A549 (cell line): ENCODE measurements around the gene PSMA2. TPM values are rescaled to one million over a fixed set of nuclear protein-coding genes. Genes with fewer than 3 reads are reported as not detected.

Source experiments
- ATAC-seq, 2 experiments: fragments of 200-7000 bp in 1 of 2; fragments of >200 bp in 1 of 2; cut with Nextera tagmentation in 1 of 2; cut with Tn5 transposase in 1 of 2; 3 replicates each; pipeline versions ENCODE4 v1.8.0 to v1.9.1; 2018 to 2020; ENCODE audit warnings: mild to moderate bottlenecking in 1 of 2, moderate library complexity in 1 of 2
- CTCF ChIA-PET: fragments of 300-600 bp; sonication (Branson Sonifier 250); formaldehyde crosslinking; extraction: SDS; loops from one replicate; lab custom pipeline; 2021; ENCODE audit warnings: antibody characterized with exemption, inconsistent platforms; lab: Yijun Ruan, JAX
- POLR2A ChIA-PET: fragments of 350-600 bp; formaldehyde crosslinking; extraction: SDS; loops from one replicate; lab custom pipeline; 2021; ENCODE audit warnings: antibody characterized with exemption, inconsistent platforms; lab: Yijun Ruan, JAX
- DNase-seq, 2 experiments: peaks; one replicate each; pipeline versions ENCODE4 v3.0.0 to v3.0.0-alpha.2; 2011 to 2016; ENCODE audit warnings: low read depth in 1 of 2, low spot score in 1 of 2
- FAIRE-seq: peaks from 2 replicates; lab custom pipeline; 2011; peaks lifted over from hg19 to GRCh38; lab: Jason Lieb, UNC
- H3K27ac ChIP-seq, 2 experiments: fragments of >200 bp; sonication (Bioruptor Twin); formaldehyde crosslinking; 3 replicates each; pipeline ENCODE4 v1.5.1; 2016 to 2017
- H3K4me1 ChIP-seq: fragments of >200 bp; sonication (Bioruptor Twin); formaldehyde crosslinking; 3 replicates; pipeline ENCODE4 v1.6.1; 2016
- H3K4me2 ChIP-seq: fragments of >200 bp; sonication (Bioruptor Twin); formaldehyde crosslinking; 3 replicates; pipeline ENCODE4 v1.6.1; 2016
- H3K4me3 ChIP-seq: fragments of >200 bp; sonication (Bioruptor Twin); formaldehyde crosslinking; 3 replicates; pipeline ENCODE4 v1.5.1; 2016
- H3K9me3 ChIP-seq: fragments of >200 bp; sonication (Bioruptor Twin); formaldehyde crosslinking; 3 replicates; pipeline ENCODE4 v1.6.1; 2016
- BHLHE40 ChIP-seq: IDR thresholded peaks from 2 replicates; pipeline ENCODE4 v1.6.1; 2012; ENCODE audit warnings: low read depth, low read length, inconsistent platforms
- CBX2 ChIP-seq: fragments of 200-600 bp; sonication (generic); IDR thresholded peaks from 2 replicates; pipeline ENCODE4 v1.6.1; 2016; ENCODE audit warnings: low read depth, mild to moderate bottlenecking, borderline replicate concordance
- CBX8 ChIP-seq: fragments of 200-600 bp; sonication (generic); IDR thresholded peaks from 2 replicates; pipeline ENCODE4 v1.6.1; 2016
- CEBPB ChIP-seq, 2 experiments: fragments of >200 bp in 1 of 2; sonication (Bioruptor Twin) in 1 of 2; formaldehyde crosslinking in 1 of 2; IDR thresholded peaks; 2 replicates each; pipeline ENCODE4 v1.6.1; 2012 to 2016
- CHD2 ChIP-seq: fragments of 150-350 bp; IDR thresholded peaks from 2 replicates; pipeline ENCODE4 v1.6.1; 2014; ENCODE audit warnings: low read length; ENCODE audit not compliant: partially characterized antibody
- CHD4 ChIP-seq: fragments of 200-600 bp; sonication (generic); IDR thresholded peaks from 2 replicates; pipeline ENCODE4 v1.6.1; 2016; ENCODE audit warnings: antibody characterized with exemption, mild to moderate bottlenecking, borderline replicate concordance
- EP300 ChIP-seq, 2 experiments: fragments of >200 bp; sonication (Bioruptor Twin); formaldehyde crosslinking; IDR thresholded peaks; 2 replicates in 1 of 2; 3 replicates in 1 of 2; pipeline ENCODE4 v1.6.1; 2016 to 2017
- ESRRA ChIP-seq: fragments of 150-350 bp; IDR thresholded peaks from 2 replicates; pipeline ENCODE4 v1.6.1; 2014; ENCODE audit warnings: mild to moderate bottlenecking, low read length, borderline replicate concordance
- FOSL2 ChIP-seq, 2 experiments: fragments of 450-650 bp in 1 of 2; fragments of >200 bp in 1 of 2; sonication (Bioruptor Twin) in 1 of 2; formaldehyde crosslinking; IDR thresholded peaks; 2 replicates each; pipeline versions ENCODE4 v1.5.0 to v1.6.1; 2016 to 2020; ENCODE audit warnings: mild to moderate bottlenecking in 1 of 2, moderate library complexity in 1 of 2
- GATA3 ChIP-seq: IDR thresholded peaks from 2 replicates; pipeline ENCODE4 v1.6.1; 2012; ENCODE audit warnings: borderline replicate concordance
- JUN ChIP-seq, 2 experiments: fragments of >200 bp; sonication (Bioruptor Twin); formaldehyde crosslinking; IDR thresholded peaks; 2 replicates in 1 of 2; 3 replicates in 1 of 2; pipeline ENCODE4 v1.6.1; 2016 to 2017
- JUNB ChIP-seq: fragments of >200 bp; sonication (Bioruptor Twin); formaldehyde crosslinking; IDR thresholded peaks from 2 replicates; pipeline ENCODE4 v1.6.1; 2016
- MAZ ChIP-seq: fragments of 150-350 bp; IDR thresholded peaks from 2 replicates; pipeline ENCODE4 v1.6.1; 2014; ENCODE audit warnings: antibody characterized with exemption, low read depth, low read length, borderline replicate concordance
- NFE2L2 ChIP-seq: fragments of 150-350 bp; conservative IDR thresholded peaks from 2 replicates; pipeline ENCODE4 v1.6.1; 2014; ENCODE audit warnings: low read length
- NR3C1 ChIP-seq: fragments of >200 bp; sonication (Bioruptor Twin); formaldehyde crosslinking; IDR thresholded peaks from 3 replicates; pipeline ENCODE4 v1.6.1; 2017
- POLR2A ChIP-seq: IDR thresholded peaks from 2 replicates; pipeline ENCODE4 v1.6.1; 2012; ENCODE audit warnings: mild to moderate bottlenecking, low read length
- POLR2AphosphoS2 ChIP-seq: conservative IDR thresholded peaks from 2 replicates; pipeline ENCODE4 v1.6.1; 2012; ENCODE audit warnings: low read length, improper control_type of control experiment, inconsistent platforms
- RFX5 ChIP-seq: fragments of 450-650 bp; IDR thresholded peaks from 2 replicates; pipeline ENCODE4 v1.7.1; 2014; ENCODE audit warnings: antibody characterized with exemption, mild to moderate bottlenecking, moderate library complexity
- SMC3 ChIP-seq: fragments of >200 bp; sonication (Bioruptor Twin); formaldehyde crosslinking; IDR thresholded peaks from 3 replicates; pipeline ENCODE4 v1.6.1; 2018; ENCODE audit warnings: inconsistent platforms
- TP53 ChIP-seq: fragments of 250-450 bp; sonication (Bioruptor Pico); IDR thresholded peaks from 2 replicates; pipeline ENCODE4 v1.5.0; 2021; ENCODE audit warnings: mild to moderate bottlenecking, moderate library complexity
- ZC3H11A ChIP-seq: fragments of 450-650 bp; IDR thresholded peaks from 2 replicates; pipeline ENCODE4 v1.6.1; 2014; ENCODE audit warnings: antibody characterized with exemption, mild to moderate bottlenecking
- ZSCAN20 ChIP-seq: fragments of 250-450 bp; sonication (Bioruptor Pico); IDR thresholded peaks from 2 replicates; pipeline ENCODE4 v1.8.0; 2022; ENCODE audit warnings: mild to moderate bottlenecking, moderate library complexity
- WGBS: methylation state at CpG from one replicate; pipeline ENCODE4 v1.1.6; 2017; ENCODE audit errors: missing lambda C conversion rate; 5-methylcytosine and 5-hydroxymethylcytosine counted together
- polyA plus RNA-seq, 4 experiments: library from polyadenylated mRNA; depleted of rRNA in 3 of 4; stranded (reverse); fragments of >200 nt; fragmentation: RNase III in 1 of 4; extraction: RNeasy Plus Mini Kit Qiagen cat#74134 plus additional on column Dnase treatment in 1 of 4; gene quantifications; 2 replicates in 3 of 4; 3 replicates in 1 of 4; pipeline ENCODE4 v1.2.3, GENCODE V29; 2011 to 2017
- TF ChIP-seq, protein P1 (sequence below): fragments of 150-350 bp; IDR thresholded peaks from 2 replicates; pipeline ENCODE4 v1.6.1; 2014; ENCODE audit warnings: low read depth, mild to moderate bottlenecking, low read length
- TF ChIP-seq, protein P2 (sequence below): fragments of 250-450 bp; sonication (Bioruptor Pico); IDR thresholded peaks from 2 replicates; pipeline ENCODE4 v1.5.0; 2021; ENCODE audit warnings: mild to moderate bottlenecking, moderate library complexity, borderline replicate concordance
- TF ChIP-seq, protein P3 (sequence below): fragments of >200 bp; sonication (Bioruptor Twin); formaldehyde crosslinking; IDR thresholded peaks from 3 replicates; pipeline ENCODE4 v1.6.1; 2016
- TF ChIP-seq, protein P4 (sequence below): fragments of 250-450 bp; sonication (Bioruptor Pico); IDR thresholded peaks from 2 replicates; pipeline ENCODE4 v1.5.0; 2020; ENCODE audit warnings: low read depth, mild to moderate bottlenecking, moderate library complexity
- TF ChIP-seq, protein P5 (sequence below): fragments of 450-650 bp; IDR thresholded peaks from 2 replicates; pipeline ENCODE4 v1.6.1; 2014; ENCODE audit warnings: antibody characterized with exemption

The PSMA2 gene
- polyA plus RNA-seq, 2 of the 4 experiments (the other 2 are of a cell fraction) = 188 to 324 TPM

DNA sequence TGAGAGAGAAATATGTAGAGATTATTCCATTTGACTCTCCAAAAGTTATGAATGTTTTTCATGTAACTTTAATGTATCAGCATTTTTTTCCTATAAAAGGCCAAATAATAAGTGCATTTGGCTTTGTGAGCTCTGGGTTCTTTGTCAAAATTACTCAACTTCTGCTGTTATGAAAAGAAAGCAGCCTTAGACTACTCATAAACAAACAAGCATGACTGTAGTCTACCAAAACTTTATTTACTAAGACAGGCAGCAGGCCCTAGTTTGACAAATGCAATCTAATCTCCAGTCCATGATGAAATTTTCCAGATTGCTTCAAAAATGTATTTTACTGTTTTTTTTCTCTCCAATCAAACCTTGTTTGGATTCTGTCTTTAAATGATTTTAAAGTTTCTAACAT lies 46.5 kb upstream of the PSMA2 start:
- H3K9me3 ChIP-seq = no peaks in the 10 kb centered on the region
- ATAC-seq = no peak
- TF ChIP-seq, protein P1, sequence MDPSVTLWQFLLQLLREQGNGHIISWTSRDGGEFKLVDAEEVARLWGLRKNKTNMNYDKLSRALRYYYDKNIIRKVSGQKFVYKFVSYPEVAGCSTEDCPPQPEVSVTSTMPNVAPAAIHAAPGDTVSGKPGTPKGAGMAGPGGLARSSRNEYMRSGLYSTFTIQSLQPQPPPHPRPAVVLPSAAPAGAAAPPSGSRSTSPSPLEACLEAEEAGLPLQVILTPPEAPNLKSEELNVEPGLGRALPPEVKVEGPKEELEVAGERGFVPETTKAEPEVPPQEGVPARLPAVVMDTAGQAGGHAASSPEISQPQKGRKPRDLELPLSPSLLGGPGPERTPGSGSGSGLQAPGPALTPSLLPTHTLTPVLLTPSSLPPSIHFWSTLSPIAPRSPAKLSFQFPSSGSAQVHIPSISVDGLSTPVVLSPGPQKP = no peak
- TF ChIP-seq BHLHE40 = no peak
- TF ChIP-seq ZC3H11A = no peak
- no peak for TF ChIP-seq CHD2
- TF ChIP-seq CHD4 = no peak
- TF ChIP-seq TP53 (CRISPR knock-in tag) = no peak
- no peak for TF ChIP-seq NFE2L2
- no peak for TF ChIP-seq POLR2AphosphoS2
- no peak for TF ChIP-seq MAZ
- TF ChIP-seq CBX2 = no peak
- TF ChIP-seq GATA3 = no peak
- TF ChIP-seq ZSCAN20 (CRISPR knock-in tag) = no peak
- TF ChIP-seq, all 56 proteins: peak for 0
- ChIA-PET CTCF (interaction anchor here (0.8 to 3.1 kb wide), 2 partner anchors 12 to 37 kb away, joined by 4 to 13 read pairs; no protein-coding TSS in a partner anchor), POLR2A (no interaction called here)
- Histone ChIP-seq H3K4me1 (peaks cover 2% of the 10 kb centered on the region; the same call in 2 of the 3 replicates), H3K4me2 (no peak overlapping the region), H3K4me3 (no peak overlapping the region), H3K27ac (no peak overlapping the region)
- FAIRE-seq (no peak), DNase-seq (no peak)

DNA sequence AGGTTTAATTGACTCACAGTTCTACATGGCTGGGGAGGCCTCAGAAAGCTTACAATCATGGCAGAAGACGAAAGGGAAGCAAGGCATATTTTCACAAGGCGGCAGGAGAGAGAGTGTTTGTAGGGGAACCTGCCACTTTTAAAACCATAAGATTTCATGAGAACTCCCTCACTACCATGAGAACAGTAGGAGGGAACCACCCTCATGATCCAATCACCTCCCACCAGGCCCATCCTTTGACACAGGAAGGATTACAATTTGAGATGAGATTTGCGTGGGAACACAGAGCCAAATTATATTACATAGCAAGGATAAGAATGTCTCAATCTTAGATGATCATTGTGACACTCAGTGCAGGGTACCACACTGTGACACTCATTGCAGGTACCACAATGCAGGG lies 44.4 kb upstream of the PSMA2 start:
- FAIRE-seq (no peak), DNase-seq (no peak), ATAC-seq (no peak)
- H3K27ac ChIP-seq = no peak overlapping the region
- WGBS = 76% methylated on average over 3 of the region's 3 CpGs
- ChIA-PET POLR2A (no interaction called here), CTCF (interaction anchor here (3.1 kb wide), 1 partner anchor 35 kb away, joined by 13 read pairs; no protein-coding TSS in a partner anchor)
- no peak overlapping the region for H3K4me2 ChIP-seq
- TF ChIP-seq NR3C1 (no peak), RFX5 (no peak), JUNB (no peak), SMC3 (no peak), CBX8 (no peak), POLR2A (no peak)
- TF ChIP-seq, protein P2, sequence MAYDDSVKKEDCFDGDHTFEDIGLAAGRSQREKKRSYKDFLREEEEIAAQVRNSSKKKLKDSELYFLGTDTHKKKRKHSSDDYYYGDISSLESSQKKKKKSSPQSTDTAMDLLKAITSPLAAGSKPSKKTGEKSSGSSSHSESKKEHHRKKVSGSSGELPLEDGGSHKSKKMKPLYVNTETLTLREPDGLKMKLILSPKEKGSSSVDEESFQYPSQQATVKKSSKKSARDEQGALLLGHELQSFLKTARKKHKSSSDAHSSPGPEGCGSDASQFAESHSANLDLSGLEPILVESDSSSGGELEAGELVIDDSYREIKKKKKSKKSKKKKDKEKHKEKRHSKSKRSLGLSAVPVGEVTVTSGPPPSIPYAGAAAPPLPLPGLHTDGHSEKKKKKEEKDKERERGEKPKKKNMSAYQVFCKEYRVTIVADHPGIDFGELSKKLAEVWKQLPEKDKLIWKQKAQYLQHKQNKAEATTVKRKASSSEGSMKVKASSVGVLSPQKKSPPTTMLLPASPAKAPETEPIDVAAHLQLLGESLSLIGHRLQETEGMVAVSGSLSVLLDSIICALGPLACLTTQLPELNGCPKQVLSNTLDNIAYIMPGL (CRISPR knock-in tag) = no peak
- no peaks in the 10 kb centered on the region for H3K9me3 ChIP-seq
- peaks cover 16% of the 10 kb centered on the region for H3K4me1 ChIP-seq
- no peak overlapping the region for H3K4me3 ChIP-seq

DNA sequence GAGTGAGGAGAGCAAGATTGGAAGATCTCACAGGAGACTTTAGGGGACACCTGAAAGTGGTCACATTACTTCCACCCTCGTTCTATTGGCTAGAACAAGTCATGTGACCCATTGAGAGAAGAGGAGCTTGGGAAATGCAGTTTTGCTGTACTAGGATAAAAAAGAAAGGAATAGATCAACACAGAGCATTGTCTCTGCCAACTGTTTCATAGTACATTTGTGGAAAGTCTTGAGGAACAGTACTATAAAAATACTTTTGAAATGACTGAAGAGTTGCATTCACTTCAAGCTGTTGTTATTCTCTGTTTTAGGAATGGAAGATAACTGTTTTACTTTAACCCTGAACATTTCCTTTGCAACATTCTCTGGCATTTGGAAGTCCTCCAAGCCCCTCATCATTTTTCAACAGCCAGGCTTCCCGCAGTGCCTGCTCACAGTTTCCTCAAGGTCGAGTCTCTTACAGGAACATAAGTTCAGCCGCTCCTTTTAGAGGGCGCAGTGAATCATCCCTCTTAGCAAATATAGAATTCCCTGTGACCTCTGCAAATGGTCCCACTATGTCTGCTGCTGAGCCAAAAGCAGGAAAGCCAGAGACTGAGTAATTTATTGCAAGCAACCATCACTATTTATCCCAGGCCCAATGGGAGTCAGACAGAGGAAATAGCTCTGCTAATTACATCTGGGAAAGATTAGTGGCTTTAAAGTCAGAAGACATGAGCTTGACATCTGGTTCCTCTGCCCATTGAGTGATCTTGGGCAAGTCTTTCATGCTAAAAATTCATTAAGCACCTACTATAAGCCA lies 40.9 kb upstream of the PSMA2 start:
- CTCF ChIA-PET = interaction anchor here (1.1 to 1.7 kb wide), 2 partner anchors 31 to 749 kb away, joined by 3 to 7 read pairs; no protein-coding TSS in a partner anchor
- peaks cover 16% of the 10 kb centered on the region for H3K4me1 ChIP-seq
- POLR2A ChIA-PET = interaction anchor here (0.5 kb wide), 1 partner anchor 820 kb away, joined by 3 read pairs; no protein-coding TSS in a partner anchor
- FAIRE-seq (no peak), ATAC-seq (peak; percentile 94 to 95), DNase-seq (peak; percentile 48 to 76)
- 0 out of 3 replicates have a peak, but pooled peaks cover 6% of the 10 kb centered on the region for H3K9me3 ChIP-seq
- H3K4me3 ChIP-seq = no peak overlapping the region; the same call in 2 of the 3 replicates
- peak overlapping the region; percentile 76 for H3K4me2 ChIP-seq
- peak overlapping the region; percentile 63 to 75 for H3K27ac ChIP-seq
- 8% methylated on average over 5 of the region's 5 CpGs for WGBS
- TF ChIP-seq, protein P3, sequence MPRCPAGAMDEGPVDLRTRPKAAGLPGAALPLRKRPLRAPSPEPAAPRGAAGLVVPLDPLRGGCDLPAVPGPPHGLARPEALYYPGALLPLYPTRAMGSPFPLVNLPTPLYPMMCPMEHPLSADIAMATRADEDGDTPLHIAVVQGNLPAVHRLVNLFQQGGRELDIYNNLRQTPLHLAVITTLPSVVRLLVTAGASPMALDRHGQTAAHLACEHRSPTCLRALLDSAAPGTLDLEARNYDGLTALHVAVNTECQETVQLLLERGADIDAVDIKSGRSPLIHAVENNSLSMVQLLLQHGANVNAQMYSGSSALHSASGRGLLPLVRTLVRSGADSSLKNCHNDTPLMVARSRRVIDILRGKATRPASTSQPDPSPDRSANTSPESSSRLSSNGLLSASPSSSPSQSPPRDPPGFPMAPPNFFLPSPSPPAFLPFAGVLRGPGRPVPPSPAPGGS = 0 out of 3 replicates have a peak, but pooled peaks have one; percentile 8
- TF ChIP-seq, protein P4, sequence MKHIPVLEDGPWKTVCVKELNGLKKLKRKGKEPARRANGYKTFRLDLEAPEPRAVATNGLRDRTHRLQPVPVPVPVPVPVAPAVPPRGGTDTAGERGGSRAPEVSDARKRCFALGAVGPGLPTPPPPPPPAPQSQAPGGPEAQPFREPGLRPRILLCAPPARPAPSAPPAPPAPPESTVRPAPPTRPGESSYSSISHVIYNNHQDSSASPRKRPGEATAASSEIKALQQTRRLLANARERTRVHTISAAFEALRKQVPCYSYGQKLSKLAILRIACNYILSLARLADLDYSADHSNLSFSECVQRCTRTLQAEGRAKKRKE (CRISPR knock-in tag) = no peak
- 0 out of 5 replicates have a peak, but pooled peaks of 1 of the 2 experiments have one; percentile 37 for TF ChIP-seq JUN (IDR thresholded peaks at IDR 0.05)
- TF ChIP-seq FOSL2 (IDR thresholded peaks at IDR 0.05) = peak; percentile 25; the same call in 1 of the 2 replicates
- peak; percentile 50 for TF ChIP-seq FOSL2 (CRISPR knock-in tag; IDR thresholded peaks at IDR 0.05)
- TF ChIP-seq EP300 (IDR thresholded peaks at IDR 0.05) = peak in 1 of 2 experiments; percentile 47; a peak in 1 of 5 replicates
- TF ChIP-seq, protein P5, sequence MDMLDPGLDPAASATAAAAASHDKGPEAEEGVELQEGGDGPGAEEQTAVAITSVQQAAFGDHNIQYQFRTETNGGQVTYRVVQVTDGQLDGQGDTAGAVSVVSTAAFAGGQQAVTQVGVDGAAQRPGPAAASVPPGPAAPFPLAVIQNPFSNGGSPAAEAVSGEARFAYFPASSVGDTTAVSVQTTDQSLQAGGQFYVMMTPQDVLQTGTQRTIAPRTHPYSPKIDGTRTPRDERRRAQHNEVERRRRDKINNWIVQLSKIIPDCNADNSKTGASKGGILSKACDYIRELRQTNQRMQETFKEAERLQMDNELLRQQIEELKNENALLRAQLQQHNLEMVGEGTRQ = peak; percentile 92
- TF ChIP-seq, protein P1 = no peak
- TF ChIP-seq CEBPB (IDR thresholded peaks at IDR 0.05) = peak in 1 of 2 experiments; percentile 24; a peak in 1 of 4 replicates
- TF ChIP-seq GATA3 = peak; percentile 21; the same call in 1 of the 2 replicates
- TF ChIP-seq ESRRA = peak; percentile 67; the same call in 1 of the 2 replicates
